Activated T-helper 1 cell treated with anti-CD3 and anti-CD28 coated beads, Interleukin-2, amount 50 U/mL, for 16 hours (primary cell): ENCODE results near the gene IL19.

Experiments
- DNase-seq, 2 donors: peaks; one replicate each; pipeline ENCODE4 v3.0.0-alpha.2; 2020; ENCODE audit warnings: low read depth in 1 of 2, low spot score in 1 of 2

The IL19 gene

GRCh38 chr1:206886831-206887230 is 116.3 kb downstream of the IL19 start:
- no peak for DNase-seq

GRCh38 chr1:206887701-206888100 is 117.1 kb downstream of the IL19 start:
- no peak for DNase-seq

GRCh38 chr1:206890125-206891060 is 119.8 kb downstream of the IL19 start:
- DNase-seq, result no peak

GRCh38 chr1:206891412-206891811 is 120.8 kb downstream of the IL19 start:
- DNase-seq, result no peak
